Caco-2 (cell line): ENCODE data around the gene CRYBG1. TPM values are rescaled to one million over a fixed set of nuclear protein-coding genes. Genes with fewer than 3 reads are reported as not detected.

Experiments used
- BruUV-seq: library from RNA; stranded (reverse); fragments of 400-500 nt; replicated peaks from 2 replicates; lab custom pipeline; 2021; lab: Mats Ljungman, UMichigan
- CTCF ChIA-PET: fragments of 300-600 bp; sonication (Branson Sonifier 250); formaldehyde crosslinking; loops from one replicate; lab custom pipeline; 2022; ENCODE audit warnings: antibody characterized with exemption; lab: Charles Lee
- POLR2A ChIA-PET: fragments of 300-600 bp; sonication (Branson Sonifier 250); formaldehyde crosslinking; loops from one replicate; lab custom pipeline; 2022; ENCODE audit warnings: antibody characterized with exemption; lab: Charles Lee
- DNase-seq, 2 experiments: peaks; one replicate each; pipeline versions ENCODE4 v3.0.0 to v3.0.0-alpha.2; 2020 to 2022
- H3K27me3 ChIP-seq: replicated peaks from 2 replicates; pipeline ENCODE4 v1.6.0; 2011; ENCODE audit warnings: low read length; ENCODE audit not compliant: control insufficient read depth, insufficient read depth
- H3K36me3 ChIP-seq: 2 replicates; pipeline ENCODE4 v1.5.1; 2011; ENCODE audit warnings: low read length; ENCODE audit not compliant: control insufficient read depth, insufficient read depth
- H3K4me1 ChIP-seq: fragments of 250-450 bp; sonication (Bioruptor Pico); 2 replicates; pipeline ENCODE4 v1.5.1; 2020; ENCODE audit warnings: mild to moderate bottlenecking
- H3K4me3 ChIP-seq: 2 replicates; pipeline ENCODE4 v1.5.1; 2011; ENCODE audit warnings: low read depth, mild to moderate bottlenecking, control low read depth, low read length
- H3K9me3 ChIP-seq: fragments of 250-450 bp; sonication (Bioruptor Pico); 2 replicates; pipeline ENCODE4 v1.5.1; 2020; ENCODE audit warnings: mild to moderate bottlenecking, moderate library complexity
- H3K27ac Mint-ChIP-seq: one replicate; pipeline ENCODE4 v1.8.0; 2022; ENCODE audit warnings: mixed read lengths; ENCODE audit not compliant: unreplicated experiment
- H3K27me3 Mint-ChIP-seq: one replicate; pipeline ENCODE4 v1.8.0; 2022; ENCODE audit warnings: mixed read lengths; ENCODE audit not compliant: insufficient read depth, unreplicated experiment
- H3K36me3 Mint-ChIP-seq: one replicate; pipeline ENCODE4 v1.8.0; 2022; ENCODE audit warnings: mild to moderate bottlenecking, mixed read lengths; ENCODE audit not compliant: insufficient read depth, unreplicated experiment
- H3K4me1 Mint-ChIP-seq: one replicate; pipeline ENCODE4 v1.8.0; 2022; ENCODE audit warnings: low read depth, mixed read lengths; ENCODE audit not compliant: unreplicated experiment
- H3K4me3 Mint-ChIP-seq: one replicate; pipeline ENCODE4 v1.8.0; 2022; ENCODE audit warnings: mild to moderate bottlenecking, moderate library complexity, mixed read lengths; ENCODE audit not compliant: unreplicated experiment
- H3K9me3 Mint-ChIP-seq: one replicate; pipeline ENCODE4 v1.8.0; 2022; ENCODE audit warnings: mixed read lengths; ENCODE audit not compliant: unreplicated experiment
- intact Hi-C: fragments of 100-400 bp; cut with micrococcal nuclease; formaldehyde crosslinking; loops from one replicate; pipeline ENCODE4 v1.10.0; 2022; ENCODE audit not compliant: unreplicated experiment
- total RNA-seq: library from RNA; stranded (reverse); gene quantifications from 2 replicates; pipeline ENCODE4 v1.2.3, GENCODE V29; 2022
- TF ChIP-seq, protein P1 (sequence below), 2 experiments: fragments of 200-600 bp in 1 of 2; IDR thresholded peaks; 1 replicate in 1 of 2; 2 replicates in 1 of 2; pipeline versions ENCODE4 v1.5.1 to v1.8.0; 2011 to 2022; ENCODE audit warnings: antibody characterized with exemption in 1 of 2, control low read depth in 1 of 2, inconsistent platforms in 1 of 2, low read depth in 1 of 2, low read length in 1 of 2, mild to moderate bottlenecking in 1 of 2, moderate library complexity in 1 of 2; ENCODE audit not compliant: insufficient read depth in 1 of 2, severe bottlenecking in 1 of 2, unreplicated experiment in 1 of 2

The CRYBG1 gene
- total RNA-seq, 1 experiment from 2014 or later = 13.2 TPM

DNA sequence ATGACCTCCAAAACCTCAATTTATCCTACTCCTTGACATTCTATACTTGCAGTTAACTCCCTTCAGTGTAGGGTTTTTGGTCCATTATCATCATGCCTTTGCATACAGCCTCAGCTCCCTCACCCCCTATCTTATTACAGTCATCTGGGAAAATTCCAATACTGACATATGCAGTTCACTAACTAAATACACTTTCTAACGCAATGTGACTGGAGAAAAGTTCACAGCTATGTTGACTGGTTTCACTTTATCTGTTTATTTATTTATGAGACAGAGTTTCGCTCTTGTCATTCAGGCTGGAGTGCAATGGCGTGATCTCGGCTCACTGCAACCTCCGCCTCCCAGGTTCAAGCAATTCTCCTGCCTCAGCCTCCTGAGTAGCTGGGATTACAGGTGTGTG lies 64.9 kb downstream of the CRYBG1 start:
- no peaks in the 10 kb centered on the region for H3K4me1 ChIP-seq
- no TSS peak for BruUV-seq

DNA sequence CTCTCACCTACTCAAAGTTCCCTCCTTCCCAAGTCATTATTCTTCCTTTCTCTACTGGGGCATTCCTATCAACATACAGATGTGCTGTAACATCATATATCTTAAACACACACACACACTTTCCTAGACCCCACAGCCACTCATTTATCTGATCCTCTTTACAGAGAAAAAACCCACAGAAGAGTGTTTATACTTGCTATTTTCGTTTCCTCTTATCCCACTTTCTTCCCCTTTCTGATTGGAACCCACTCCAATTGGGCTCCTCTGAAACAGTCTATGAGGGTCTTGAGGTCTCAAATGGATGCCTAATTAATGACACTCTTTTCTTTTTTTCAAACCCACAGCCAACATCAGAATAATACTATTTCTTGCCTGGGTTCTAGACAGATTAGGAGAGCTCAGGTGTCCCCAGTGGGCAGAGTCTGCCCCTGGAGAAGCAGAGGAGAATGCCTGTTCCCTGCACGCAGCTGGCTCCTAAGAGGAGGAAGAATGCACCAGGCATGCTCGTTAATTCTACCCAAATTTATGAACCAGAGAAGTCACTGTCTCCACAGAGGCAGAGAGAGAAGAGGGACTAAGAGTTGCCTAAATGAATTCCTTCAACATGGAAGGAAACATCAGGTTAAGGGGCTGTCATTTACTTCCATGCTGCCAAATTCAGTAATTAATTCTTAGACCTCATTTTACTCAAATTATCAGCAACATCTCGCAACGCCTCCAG lies 65.9 kb downstream of the CRYBG1 start:
- H3K27ac Mint-ChIP-seq = no peak overlapping the region

More for the DNA sequence above, 64.9 kb downstream of the CRYBG1 start:
- H3K4me1 Mint-ChIP-seq = no peaks in the 10 kb centered on the region
- Histone ChIP-seq H3K27me3 (no peaks in the 10 kb centered on the region), H3K36me3 (no peaks in the 10 kb centered on the region), H3K4me3 (no peak overlapping the region), H3K9me3 (no peaks in the 10 kb centered on the region)
- ChIA-PET POLR2A (no interaction called here), CTCF (interaction anchor here (0.6 kb wide), 1 partner anchor 90 kb away, joined by 7 read pairs; no protein-coding TSS in a partner anchor)
- no peaks in the 10 kb centered on the region for H3K9me3 Mint-ChIP-seq
- no peak for DNase-seq
- intact Hi-C loops = no loop called here
- TF ChIP-seq, protein P1, sequence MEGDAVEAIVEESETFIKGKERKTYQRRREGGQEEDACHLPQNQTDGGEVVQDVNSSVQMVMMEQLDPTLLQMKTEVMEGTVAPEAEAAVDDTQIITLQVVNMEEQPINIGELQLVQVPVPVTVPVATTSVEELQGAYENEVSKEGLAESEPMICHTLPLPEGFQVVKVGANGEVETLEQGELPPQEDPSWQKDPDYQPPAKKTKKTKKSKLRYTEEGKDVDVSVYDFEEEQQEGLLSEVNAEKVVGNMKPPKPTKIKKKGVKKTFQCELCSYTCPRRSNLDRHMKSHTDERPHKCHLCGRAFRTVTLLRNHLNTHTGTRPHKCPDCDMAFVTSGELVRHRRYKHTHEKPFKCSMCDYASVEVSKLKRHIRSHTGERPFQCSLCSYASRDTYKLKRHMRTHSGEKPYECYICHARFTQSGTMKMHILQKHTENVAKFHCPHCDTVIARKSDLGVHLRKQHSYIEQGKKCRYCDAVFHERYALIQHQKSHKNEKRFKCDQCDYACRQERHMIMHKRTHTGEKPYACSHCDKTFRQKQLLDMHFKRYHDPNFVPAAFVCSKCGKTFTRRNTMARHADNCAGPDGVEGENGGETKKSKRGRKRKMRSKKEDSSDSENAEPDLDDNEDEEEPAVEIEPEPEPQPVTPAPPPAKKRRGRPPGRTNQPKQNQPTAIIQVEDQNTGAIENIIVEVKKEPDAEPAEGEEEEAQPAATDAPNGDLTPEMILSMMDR (IDR thresholded peaks at IDR 0.05; ENCODE audit: insufficient read depth in 1 of 2, low read depth in 1 of 2, low read length in 1 of 2, severe bottlenecking in 1 of 2, unreplicated experiment in 1 of 2) = no peak
- no peaks in the 10 kb centered on the region for H3K27me3 Mint-ChIP-seq
- no peak overlapping the region for H3K4me3 Mint-ChIP-seq
- no peak overlapping the region for H3K27ac Mint-ChIP-seq
- H3K36me3 Mint-ChIP-seq = no peaks in the 10 kb centered on the region

DNA sequence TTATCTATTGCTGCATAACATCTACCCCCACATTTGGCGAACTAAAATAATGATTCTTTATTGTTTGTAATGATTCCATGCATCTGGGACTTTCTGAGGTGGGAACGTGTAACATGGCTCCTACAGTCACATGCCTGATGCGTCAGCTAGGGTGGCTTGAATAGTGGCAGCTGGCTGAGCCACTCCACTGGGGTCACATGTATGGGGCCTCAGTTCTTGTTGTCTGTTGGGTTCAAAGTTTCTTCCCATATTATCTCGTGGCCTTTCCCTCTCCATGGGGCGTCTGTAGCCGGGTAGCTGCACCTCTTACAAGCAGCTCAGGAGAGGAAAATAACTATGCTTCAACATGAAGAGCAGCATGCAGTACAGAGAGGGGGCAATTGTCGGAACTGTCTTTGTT lies 69.9 kb downstream of the CRYBG1 start:
- POLR2A ChIA-PET = no interaction called here
- no TSS peak for BruUV-seq
- no peaks in the 10 kb centered on the region for H3K4me1 Mint-ChIP-seq

More for the DNA sequence above, 65.9 kb downstream of the CRYBG1 start:
- CTCF ChIA-PET = no interaction called here
- Mint-ChIP-seq H3K4me1 (no peaks in the 10 kb centered on the region), H3K36me3 (no peaks in the 10 kb centered on the region), H3K9me3 (no peaks in the 10 kb centered on the region), H3K27me3 (no peaks in the 10 kb centered on the region), H3K4me3 (no peak overlapping the region)
- POLR2A ChIA-PET = interaction anchor here (0.6 kb wide), 1 partner anchor 425 kb away, joined by 4 read pairs; no protein-coding TSS in a partner anchor
- no peaks in the 10 kb centered on the region for H3K4me1 ChIP-seq
- H3K36me3 ChIP-seq = no peaks in the 10 kb centered on the region
- no peak overlapping the region for H3K4me3 ChIP-seq
- no peaks in the 10 kb centered on the region for H3K9me3 ChIP-seq
- no TSS peak for BruUV-seq
- intact Hi-C loops = no loop called here
- H3K27me3 ChIP-seq = no peaks in the 10 kb centered on the region
- TF ChIP-seq, protein P1 (IDR thresholded peaks at IDR 0.05; ENCODE audit: insufficient read depth in 1 of 2, low read depth in 1 of 2, low read length in 1 of 2, severe bottlenecking in 1 of 2, unreplicated experiment in 1 of 2) = no peak
- DNase-seq = no peak

More for the DNA sequence above, 69.9 kb downstream of the CRYBG1 start:
- no peak overlapping the region for H3K4me3 Mint-ChIP-seq
- no peaks in the 10 kb centered on the region for H3K36me3 Mint-ChIP-seq
- Histone ChIP-seq H3K9me3 (no peaks in the 10 kb centered on the region), H3K27me3 (no peaks in the 10 kb centered on the region), H3K4me3 (no peak overlapping the region), H3K36me3 (no peaks in the 10 kb centered on the region), H3K4me1 (no peaks in the 10 kb centered on the region)
- H3K27ac Mint-ChIP-seq = no peak overlapping the region
- TF ChIP-seq, protein P1 (IDR thresholded peaks at IDR 0.05; ENCODE audit: insufficient read depth in 1 of 2, low read depth in 1 of 2, low read length in 1 of 2, severe bottlenecking in 1 of 2, unreplicated experiment in 1 of 2) = no peak
- no peaks in the 10 kb centered on the region for H3K27me3 Mint-ChIP-seq
- CTCF ChIA-PET = no interaction called here
- H3K9me3 Mint-ChIP-seq = no peaks in the 10 kb centered on the region
- intact Hi-C loops = no loop called here
- no peak for DNase-seq
